HCT116 (cell line): ENCODE measurements around the gene VPS35L. TPM values are rescaled to one million over a fixed set of nuclear protein-coding genes. Genes with fewer than 3 reads are reported as not detected.

Experiments
- ATAC-seq: fragments of 200-7000 bp; cut with Tn5 transposase; 2 replicates; pipeline ENCODE4 v1.9.1; 2020; ENCODE audit warnings: mild to moderate bottlenecking, moderate library complexity
- BruUV-seq: library from RNA; stranded (reverse); fragments of 400-500 nt; replicated peaks from 2 replicates; lab custom pipeline; 2021; lab: Mats Ljungman, UMichigan
- CTCF ChIA-PET: fragments of 300-600 bp; sonication (Branson Sonifier 250); formaldehyde crosslinking; loops from one replicate; lab custom pipeline; 2021; ENCODE audit warnings: antibody characterized with exemption; lab: Charles Lee
- POLR2A ChIA-PET: fragments of 300-600, 350-600 bp; sonication (Branson Sonifier 250); formaldehyde crosslinking; loops from one replicate; lab custom pipeline; 2021; ENCODE audit warnings: antibody characterized with exemption; lab: Charles Lee
- RAD21 ChIA-PET, 2 experiments: fragments of 300-600 bp; sonication (Branson Sonifier 250); formaldehyde crosslinking; loops; one replicate each; lab custom pipeline; 2023; ENCODE audit warnings: low total read pairs in 2 of 2; ENCODE audit not compliant: uncharacterized antibody in 2 of 2, unreplicated experiment in 2 of 2, low non-redundant PET in 1 of 2; lab: Charles Lee
- DNase-seq: peaks from one replicate; pipeline ENCODE4 v3.0.0-alpha.2; 2010; ENCODE audit warnings: low read depth, low spot score
- H2AFZ ChIP-seq: fragments of 200-600 bp; shearing (Covaris generic), sonication (generic); 2 replicates; pipeline ENCODE4 v1.6.1; 2017; ENCODE audit warnings: low read depth, mixed run types, mixed read lengths, antibody characterized with exemption, low read length; ENCODE audit not compliant: poor library complexity, severe bottlenecking
- H3K27ac ChIP-seq: 2 replicates; pipeline ENCODE4 v1.5.1; 2012; ENCODE audit warnings: low read depth, low read length
- H3K27me3 ChIP-seq: fragments of 200-600 bp; sonication (generic); 2 replicates; pipeline ENCODE4 v1.6.1; 2016; ENCODE audit warnings: mixed run types, low read length, mixed read lengths; ENCODE audit not compliant: insufficient read depth
- H3K36me3 ChIP-seq, 2 experiments: fragments of 200-500 bp in 1 of 2; fragments of 200-600 bp in 1 of 2; sonication (Bioruptor generic) in 1 of 2; sonication (generic) in 1 of 2; 2 replicates each; pipeline versions ENCODE4 v1.5.1 to v1.6.1; 2014 to 2016; ENCODE audit warnings: low read length in 2 of 2, inconsistent platforms in 1 of 2, mixed read lengths in 1 of 2, mixed run types in 1 of 2; ENCODE audit not compliant: insufficient read depth in 2 of 2, control insufficient read depth in 1 of 2
- H3K4me1 ChIP-seq, 2 experiments: fragments of 200-600 bp in 1 of 2; sonication (generic) in 1 of 2; 2 replicates each; pipeline versions ENCODE4 v1.5.1 to v1.6.1; 2012 to 2017; ENCODE audit warnings: low read length in 2 of 2, inconsistent platforms in 1 of 2, mild to moderate bottlenecking in 1 of 2, mixed read lengths in 1 of 2, mixed run types in 1 of 2, moderate library complexity in 1 of 2; ENCODE audit not compliant: insufficient read depth in 2 of 2, control insufficient read depth in 1 of 2
- H3K4me2 ChIP-seq: fragments of 200-600 bp; sonication (generic); 2 replicates; pipeline ENCODE4 v1.6.1; 2017; ENCODE audit warnings: mixed run types, low read length, mixed read lengths
- H3K4me3 ChIP-seq, 2 experiments: fragments of 200-600 bp in 1 of 2; sonication (generic) in 1 of 2; replicated peaks in 1 of 2; 2 replicates each; pipeline ENCODE4 v1.5.1; 2011 to 2016; ENCODE audit warnings: low read length in 2 of 2, control low read depth in 1 of 2, low read depth in 1 of 2, mild to moderate bottlenecking in 1 of 2, mixed read lengths in 1 of 2, mixed run types in 1 of 2
- H3K79me2 ChIP-seq: fragments of 200-600 bp; sonication (generic); 2 replicates; pipeline ENCODE4 v1.6.1; 2017; ENCODE audit warnings: mild to moderate bottlenecking, mixed run types, low read length, moderate library complexity, mixed read lengths; ENCODE audit not compliant: insufficient read depth
- H3K9ac ChIP-seq: fragments of 200-600 bp; sonication (generic); 2 replicates; pipeline ENCODE4 v1.6.1; 2016; ENCODE audit warnings: low read length, mixed read lengths
- H3K9me2 ChIP-seq: fragments of 200-600 bp; sonication (generic), shearing (Covaris generic); 2 replicates; pipeline ENCODE4 v1.6.1; 2017; ENCODE audit warnings: mixed run types, mild to moderate bottlenecking, moderate library complexity; ENCODE audit not compliant: insufficient read depth
- H3K9me3 ChIP-seq, 2 experiments: fragments of 200-500 bp in 1 of 2; fragments of 200-600 bp in 1 of 2; sonication (Bioruptor generic) in 1 of 2; sonication (generic) in 1 of 2; 2 replicates each; pipeline ENCODE4 v1.6.1; 2014 to 2017; ENCODE audit warnings: low read length in 2 of 2, mixed read lengths in 2 of 2, inconsistent platforms in 1 of 2, low read depth in 1 of 2, mild to moderate bottlenecking in 1 of 2, mixed run types in 1 of 2, moderate library complexity in 1 of 2; ENCODE audit not compliant: control insufficient read depth in 1 of 2, insufficient read depth in 1 of 2
- H4K20me1 ChIP-seq: fragments of 200-600 bp; sonication (generic), shearing (Covaris generic); 2 replicates; pipeline ENCODE4 v1.6.1; 2017; ENCODE audit warnings: mixed run types, mild to moderate bottlenecking, moderate library complexity; ENCODE audit not compliant: insufficient read depth
- CBX3 ChIP-seq: IDR thresholded peaks from 2 replicates; pipeline ENCODE4 v1.6.1; 2012; ENCODE audit warnings: low read depth
- CEBPB ChIP-seq: IDR thresholded peaks from 2 replicates; pipeline ENCODE4 v1.6.1; 2012; ENCODE audit warnings: low read depth
- CTCF ChIP-seq, 3 experiments: fragments of 200-600 bp in 1 of 3; sonication (generic) in 1 of 3; IDR thresholded peaks in 2 of 3; conservative IDR thresholded peaks in 1 of 3; 2 replicates each; pipeline ENCODE4 v1.5.1; 2012 to 2017; ENCODE audit warnings: low read depth in 2 of 3, low read length in 2 of 3, antibody characterized with exemption in 1 of 3, borderline replicate concordance in 1 of 3, control low read depth in 1 of 3, mild to moderate bottlenecking in 1 of 3, mixed read lengths in 1 of 3, mixed run types in 1 of 3, moderate library complexity in 1 of 3; ENCODE audit not compliant: insufficient read depth in 1 of 3
- POLR2AphosphoS5 ChIP-seq: IDR thresholded peaks from 2 replicates; pipeline ENCODE4 v1.6.1; 2011; ENCODE audit warnings: mild to moderate bottlenecking, low read depth, low read length, moderate library complexity
- SRF ChIP-seq: IDR thresholded peaks from 2 replicates; pipeline ENCODE4 v1.6.1; 2012; ENCODE audit warnings: low read depth
- YY1 ChIP-seq: IDR thresholded peaks from 2 replicates; pipeline ENCODE4 v1.6.1; 2011; ENCODE audit warnings: low read length, low read depth, moderate library complexity, mild to moderate bottlenecking; ENCODE audit not compliant: insufficient replicate concordance; ENCODE audit errors: extremely low read depth
- ZNF274 ChIP-seq: fragments of 200-500 bp; sonication (Bioruptor generic); IDR thresholded peaks from 2 replicates; pipeline ENCODE4 v1.6.1; 2014; ENCODE audit warnings: mild to moderate bottlenecking, low read depth, low read length, inconsistent platforms
- intact Hi-C: fragments of 100-400 bp; cut with micrococcal nuclease; formaldehyde crosslinking; loops from 2 replicates; pipeline ENCODE4 v1.10.0; 2022
- total RNA-seq: library from RNA; stranded (reverse); gene quantifications from one replicate; pipeline ENCODE4 v1.2.1, GENCODE V29; 2021; ENCODE audit not compliant: unreplicated experiment

The VPS35L gene
- total RNA-seq, 1 experiment from 2014 or later = 21.4 TPM

GRCh38 chr16:19642501-19642900 is 87.0 kb downstream of the VPS35L start:
- BruUV-seq = no TSS peak
- RAD21 ChIA-PET = no interaction called here
- no peak for DNase-seq

GRCh38 chr16:19644877-19645276 is 89.4 kb downstream of the VPS35L start:
- no peak for TF ChIP-seq YY1
- TF ChIP-seq CEBPB = no peak

More at GRCh38 chr16:19642501-19642900, 87.0 kb downstream of the VPS35L start:
- Histone ChIP-seq H3K27ac (no peak overlapping the region), H4K20me1 (no peaks in the 10 kb centered on the region), H3K4me2 (no peak overlapping the region), H3K36me3 (no peaks in the 10 kb centered on the region), H3K9me2 (no peaks in the 10 kb centered on the region), H3K9ac (no peak overlapping the region), H3K27me3 (no peaks in the 10 kb centered on the region), H3K79me2 (no peaks in the 10 kb centered on the region), H3K9me3 (no peaks in the 10 kb centered on the region), H2AFZ (no peak overlapping the region), H3K4me1 (peaks cover 0 to 4% of the 10 kb centered on the region in 2 experiments; a peak in 1 of 4 replicates), H3K4me3 (no peak overlapping the region)
- ChIA-PET CTCF (interaction anchor here (1.6 kb wide), 1 partner anchor 14 kb away, joined by 3 read pairs; no protein-coding TSS in a partner anchor), POLR2A (interaction anchor here (0.7 kb wide), 1 partner anchor 21 kb away, joined by 4 read pairs; no protein-coding TSS in a partner anchor)
- TF ChIP-seq POLR2AphosphoS5 (no peak), CBX3 (no peak), CTCF (IDR thresholded peaks at IDR 0.05 in 2 of 3, conservative IDR thresholded peaks at IDR 0.05 in 1 of 3; ENCODE audit: borderline replicate concordance in 1 of 3, insufficient read depth in 1 of 3, low read depth in 2 of 3, low read length in 2 of 3) (no peak), SRF (no peak), ZNF274 (no peak)
- intact Hi-C loops = no loop called here
- ATAC-seq = no peak

More at GRCh38 chr16:19644877-19645276, 89.4 kb downstream of the VPS35L start:
- Histone ChIP-seq H3K27me3 (no peaks in the 10 kb centered on the region), H2AFZ (no peak overlapping the region), H3K9me2 (no peaks in the 10 kb centered on the region), H3K79me2 (no peaks in the 10 kb centered on the region), H3K4me1 (no peaks in the 10 kb centered on the region), H3K36me3 (no peaks in the 10 kb centered on the region), H3K9ac (no peak overlapping the region), H3K4me3 (no peak overlapping the region), H3K4me2 (no peak overlapping the region), H3K9me3 (no peaks in the 10 kb centered on the region), H4K20me1 (no peaks in the 10 kb centered on the region), H3K27ac (no peak overlapping the region)
- no peak for DNase-seq
- POLR2A ChIA-PET = no interaction called here
- intact Hi-C loops = no loop called here
- RAD21 ChIA-PET = no interaction called here
- no peak for ATAC-seq
- CTCF ChIA-PET = no interaction called here
- no TSS peak for BruUV-seq
